SK-N-SH treated with all-trans-retinoic acid at 6 μM for 48 hours (cell line): Measurements from ENCODE around the gene CFAP58.

Experiments used
- ATAC-seq: fragments of 200-7000 bp; cut with Tn5 transposase; 3 replicates; pipeline ENCODE4 v1.9.1; 2020; ENCODE audit warnings: mild to moderate bottlenecking, moderate library complexity
- ARNTL ChIP-seq: fragments of 450-650 bp; formaldehyde crosslinking; IDR thresholded peaks from 2 replicates; pipeline ENCODE4 v1.5.0; 2020; ENCODE audit warnings: low read depth, mild to moderate bottlenecking, moderate library complexity, borderline replicate concordance
- BACH2 ChIP-seq: fragments of 250-450 bp; sonication (Bioruptor Pico); IDR thresholded peaks from 2 replicates; pipeline ENCODE4 v1.9.0; 2021; ENCODE audit warnings: mild to moderate bottlenecking, borderline replicate concordance
- CREB5 ChIP-seq: fragments of 250-450 bp; sonication (Bioruptor Pico); IDR thresholded peaks from 2 replicates; pipeline ENCODE4 v1.5.1; 2020; ENCODE audit warnings: low read depth, mild to moderate bottlenecking, moderate library complexity
- ESRRG ChIP-seq: fragments of 250-450 bp; sonication (Bioruptor Pico); IDR thresholded peaks from 2 replicates; pipeline ENCODE4 v1.6.1; 2021; ENCODE audit warnings: mild to moderate bottlenecking
- GLIS3 ChIP-seq: fragments of 250-450 bp; sonication (Bioruptor Pico); IDR thresholded peaks from 2 replicates; pipeline ENCODE4 v1.5.0; 2020; ENCODE audit warnings: mild to moderate bottlenecking, moderate library complexity
- PATZ1 ChIP-seq: fragments of 250-450 bp; sonication (Bioruptor Pico); IDR thresholded peaks from 2 replicates; pipeline ENCODE4 v1.8.0; 2020; ENCODE audit warnings: mild to moderate bottlenecking, moderate library complexity, borderline replicate concordance
- POU6F1 ChIP-seq: fragments of 250-450 bp; sonication (Bioruptor Pico); IDR thresholded peaks from 2 replicates; pipeline ENCODE4 v1.8.0; 2021; ENCODE audit warnings: low read depth, mild to moderate bottlenecking, moderate library complexity, borderline replicate concordance
- SNAI2 ChIP-seq: fragments of 250-450 bp; sonication (Bioruptor Pico); IDR thresholded peaks from 2 replicates; pipeline ENCODE4 v1.5.0; 2020; ENCODE audit warnings: mild to moderate bottlenecking, moderate library complexity
- TOX ChIP-seq: fragments of 250-450 bp; sonication (Bioruptor Pico); IDR thresholded peaks from 2 replicates; pipeline ENCODE4 v1.8.0; 2021; ENCODE audit warnings: mild to moderate bottlenecking, moderate library complexity, borderline replicate concordance
- ZC3H10 ChIP-seq: fragments of 250-450 bp; sonication (Bioruptor Pico); IDR thresholded peaks from 2 replicates; pipeline ENCODE4 v1.5.1; 2021; ENCODE audit warnings: mild to moderate bottlenecking, moderate library complexity
- ZFP3 ChIP-seq: fragments of 250-450 bp; sonication (Bioruptor Pico); IDR thresholded peaks from 2 replicates; pipeline ENCODE4 v1.5.0; 2020; ENCODE audit warnings: mild to moderate bottlenecking, moderate library complexity
- ZFP30 ChIP-seq: fragments of 450-650 bp; formaldehyde crosslinking; IDR thresholded peaks from 2 replicates; pipeline ENCODE4 v1.5.0; 2022; ENCODE audit warnings: mild to moderate bottlenecking, moderate library complexity
- ZNF565 ChIP-seq: fragments of 450-650 bp; formaldehyde crosslinking; conservative IDR thresholded peaks from 2 replicates; pipeline ENCODE4 v1.5.0; 2020; ENCODE audit warnings: low read depth, mild to moderate bottlenecking, moderate library complexity
- ZNF70 ChIP-seq: fragments of 450-650 bp; formaldehyde crosslinking; IDR thresholded peaks from 2 replicates; pipeline ENCODE4 v1.5.0; 2020; ENCODE audit warnings: mild to moderate bottlenecking, moderate library complexity
- ZNF8 ChIP-seq: fragments of 450-650 bp; formaldehyde crosslinking; IDR thresholded peaks from 2 replicates; pipeline ENCODE4 v1.5.0; 2020; ENCODE audit warnings: mild to moderate bottlenecking, moderate library complexity
- TF ChIP-seq, protein P1 (sequence below): fragments of 250-450 bp; sonication (Bioruptor Pico); IDR thresholded peaks from 2 replicates; pipeline ENCODE4 v1.5.0; 2020; ENCODE audit warnings: mild to moderate bottlenecking, moderate library complexity

Gene CFAP58

DNA sequence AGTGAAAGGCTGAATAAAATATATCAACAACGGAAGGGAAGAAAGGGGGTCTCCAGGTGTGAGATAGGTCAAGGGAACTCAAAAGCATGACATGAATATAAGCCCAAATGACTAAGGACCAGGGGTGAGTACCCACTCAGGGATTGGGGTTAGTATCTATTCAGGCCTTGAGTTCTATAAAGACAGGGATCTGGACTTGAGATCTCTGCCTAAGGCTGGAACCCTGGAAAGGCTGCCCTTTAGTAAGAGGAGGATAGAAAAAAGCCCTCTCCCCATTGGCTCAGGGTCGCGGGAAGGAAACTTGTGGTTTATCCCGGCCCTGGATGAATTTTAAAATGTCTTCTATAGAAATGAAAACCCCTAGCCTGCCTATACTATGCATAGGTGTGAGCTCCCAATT, 13.0 kb upstream of the CFAP58 start (continued):
- TF ChIP-seq GLIS3 (CRISPR knock-in tag) = no peak
- no peak for TF ChIP-seq ZNF565 (CRISPR knock-in tag)

DNA sequence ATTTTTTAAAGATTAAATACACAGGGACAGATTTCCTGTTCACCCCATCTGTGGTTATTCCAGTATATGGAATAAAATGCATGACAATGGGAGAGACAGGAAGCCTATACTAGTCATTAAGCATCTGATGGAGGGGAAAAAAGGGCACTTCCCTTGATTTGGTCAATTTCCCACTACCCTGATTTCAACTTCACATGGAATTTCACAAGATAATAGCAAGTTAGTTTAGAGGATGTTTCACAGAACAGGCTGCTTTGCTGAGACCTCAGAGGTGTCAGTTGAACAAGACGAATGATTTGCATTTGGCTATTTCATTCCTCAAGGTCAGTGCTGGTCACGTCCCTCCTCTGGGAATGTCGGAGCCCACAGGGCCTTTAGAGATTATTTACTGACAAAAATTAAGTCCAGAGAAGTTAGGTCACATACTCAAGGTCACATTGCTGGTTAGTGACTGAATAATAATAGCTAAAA, 10.7 kb upstream of the CFAP58 start:
- ATAC-seq = no peak
- TF ChIP-seq ZNF565 (CRISPR knock-in tag) (no peak), ZFP30 (no peak)
- TF ChIP-seq, protein P1, sequence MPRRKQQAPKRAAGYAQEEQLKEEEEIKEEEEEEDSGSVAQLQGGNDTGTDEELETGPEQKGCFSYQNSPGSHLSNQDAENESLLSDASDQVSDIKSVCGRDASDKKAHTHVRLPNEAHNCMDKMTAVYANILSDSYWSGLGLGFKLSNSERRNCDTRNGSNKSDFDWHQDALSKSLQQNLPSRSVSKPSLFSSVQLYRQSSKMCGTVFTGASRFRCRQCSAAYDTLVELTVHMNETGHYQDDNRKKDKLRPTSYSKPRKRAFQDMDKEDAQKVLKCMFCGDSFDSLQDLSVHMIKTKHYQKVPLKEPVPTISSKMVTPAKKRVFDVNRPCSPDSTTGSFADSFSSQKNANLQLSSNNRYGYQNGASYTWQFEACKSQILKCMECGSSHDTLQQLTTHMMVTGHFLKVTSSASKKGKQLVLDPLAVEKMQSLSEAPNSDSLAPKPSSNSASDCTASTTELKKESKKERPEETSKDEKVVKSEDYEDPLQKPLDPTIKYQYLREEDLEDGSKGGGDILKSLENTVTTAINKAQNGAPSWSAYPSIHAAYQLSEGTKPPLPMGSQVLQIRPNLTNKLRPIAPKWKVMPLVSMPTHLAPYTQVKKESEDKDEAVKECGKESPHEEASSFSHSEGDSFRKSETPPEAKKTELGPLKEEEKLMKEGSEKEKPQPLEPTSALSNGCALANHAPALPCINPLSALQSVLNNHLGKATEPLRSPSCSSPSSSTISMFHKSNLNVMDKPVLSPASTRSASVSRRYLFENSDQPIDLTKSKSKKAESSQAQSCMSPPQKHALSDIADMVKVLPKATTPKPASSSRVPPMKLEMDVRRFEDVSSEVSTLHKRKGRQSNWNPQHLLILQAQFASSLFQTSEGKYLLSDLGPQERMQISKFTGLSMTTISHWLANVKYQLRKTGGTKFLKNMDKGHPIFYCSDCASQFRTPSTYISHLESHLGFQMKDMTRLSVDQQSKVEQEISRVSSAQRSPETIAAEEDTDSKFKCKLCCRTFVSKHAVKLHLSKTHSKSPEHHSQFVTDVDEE (CRISPR knock-in tag) = no peak

- TF ChIP-seq ZNF8 (CRISPR knock-in tag) (no peak), TOX (CRISPR knock-in tag) (no peak), ZFP3 (CRISPR knock-in tag) (no peak), BACH2 (CRISPR knock-in tag) (no peak), ZFP30 (no peak), ARNTL (CRISPR knock-in tag) (no peak), POU6F1 (CRISPR knock-in tag) (no peak), PATZ1 (no peak), CREB5 (CRISPR knock-in tag) (no peak)
- no peak for ATAC-seq
These were observed 9.4 kb upstream of the CFAP58 start for GRCh38 chr10:104344219-104344618.

DNA sequence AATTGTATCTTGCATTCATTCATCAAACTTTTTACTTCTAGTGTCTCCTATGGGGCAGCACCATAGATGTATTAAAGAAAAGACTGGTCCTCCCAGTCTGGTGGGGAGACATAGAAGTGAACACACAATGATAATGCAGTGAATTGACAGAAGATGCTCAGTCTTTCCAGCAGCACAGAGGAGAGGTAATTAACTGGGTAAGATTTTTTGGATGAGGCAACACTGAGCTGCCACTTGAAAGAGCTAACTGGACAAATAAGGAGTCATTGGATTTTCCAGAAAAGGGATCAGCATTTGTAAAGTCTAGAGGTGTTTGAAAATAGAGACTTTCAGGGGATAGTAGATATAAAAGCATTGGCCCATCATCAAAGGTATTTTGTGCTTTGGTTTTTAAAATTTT, 8.1 kb upstream of the CFAP58 start:
- ATAC-seq = no peak
- TF ChIP-seq, protein P1 (CRISPR knock-in tag) = no peak
- TF ChIP-seq BACH2 (CRISPR knock-in tag) (no peak), ZNF70 (CRISPR knock-in tag) (no peak), SNAI2 (CRISPR knock-in tag) (no peak), CREB5 (CRISPR knock-in tag) (no peak), ZNF8 (CRISPR knock-in tag) (no peak), TOX (CRISPR knock-in tag) (no peak), ZC3H10 (CRISPR knock-in tag) (no peak), ESRRG (CRISPR knock-in tag) (no peak), ZFP3 (CRISPR knock-in tag) (no peak), ZNF565 (CRISPR knock-in tag) (no peak), PATZ1 (no peak)
